HG02973 (cell line): ENCODE measurements around the gene ACOT9.
"Not testable (repeated sequence)": the region's sequence is repeated elsewhere in the genome, so short reads cannot be mapped to it uniquely, and the experiment has no call there.

ENCODE experiments used
- ATAC-seq: cut with Tn5 transposase; IDR thresholded peaks from one replicate; pipeline ENCODE4 v1.9.1; 2021; ENCODE audit warnings: moderate library complexity; ENCODE audit not compliant: unreplicated experiment

ACOT9 gene, protein sequence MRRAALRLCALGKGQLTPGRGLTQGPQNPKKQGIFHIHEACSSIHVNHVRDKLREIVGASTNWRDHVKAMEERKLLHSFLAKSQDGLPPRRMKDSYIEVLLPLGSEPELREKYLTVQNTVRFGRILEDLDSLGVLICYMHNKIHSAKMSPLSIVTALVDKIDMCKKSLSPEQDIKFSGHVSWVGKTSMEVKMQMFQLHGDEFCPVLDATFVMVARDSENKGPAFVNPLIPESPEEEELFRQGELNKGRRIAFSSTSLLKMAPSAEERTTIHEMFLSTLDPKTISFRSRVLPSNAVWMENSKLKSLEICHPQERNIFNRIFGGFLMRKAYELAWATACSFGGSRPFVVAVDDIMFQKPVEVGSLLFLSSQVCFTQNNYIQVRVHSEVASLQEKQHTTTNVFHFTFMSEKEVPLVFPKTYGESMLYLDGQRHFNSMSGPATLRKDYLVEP

DNA sequence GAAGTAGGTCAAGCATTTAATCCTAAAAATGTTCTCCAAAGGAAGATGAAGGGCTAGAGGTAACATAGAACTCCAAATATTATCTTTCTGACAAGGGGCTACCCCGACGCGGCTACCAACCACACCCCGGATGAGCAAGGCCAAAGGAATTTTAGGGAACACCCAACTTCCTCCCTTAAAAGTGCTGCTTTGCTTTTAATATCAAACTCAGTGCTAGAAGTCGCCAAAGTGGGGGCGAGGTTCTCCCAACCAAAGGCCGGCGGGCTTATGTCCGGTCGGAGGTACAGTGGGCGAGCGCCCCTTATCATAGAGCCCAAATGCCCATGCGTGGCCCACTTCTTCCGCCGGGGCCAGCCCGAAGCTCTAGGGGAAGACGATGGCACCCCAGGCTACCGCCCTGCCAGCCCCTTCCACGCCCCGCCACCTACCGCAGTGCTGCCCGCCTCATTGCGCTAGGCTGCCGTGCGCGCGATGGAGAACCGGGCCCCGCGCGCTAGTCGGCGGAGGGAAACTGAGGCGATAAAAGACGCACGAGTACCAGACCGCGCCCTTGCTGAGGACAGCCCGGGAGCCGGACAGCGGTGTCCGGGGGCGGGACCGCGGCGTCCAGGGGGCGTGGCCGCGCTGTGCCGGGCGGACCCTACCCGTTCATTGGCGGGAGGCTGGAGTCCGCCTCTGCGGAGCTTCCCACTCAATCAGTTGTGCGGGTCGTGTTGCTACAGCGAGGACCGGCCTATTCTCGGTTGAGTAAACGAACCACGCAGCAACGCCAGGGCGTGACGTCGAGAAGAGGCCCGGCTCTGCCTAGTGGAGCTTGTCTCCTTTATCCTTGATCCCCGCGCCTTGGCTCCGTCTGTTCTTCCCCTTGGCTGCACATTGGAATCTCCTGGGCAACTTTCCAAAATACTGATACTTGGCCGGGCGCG is at the start of gene ACOT9:
Gene ACOT9, minus strand, starts transcription at position 580 of the 926 bp plus-strand sequence. Its CDS starts 132 bp downstream, at position 448.
- peak; percentile 95 for ATAC-seq

GRCh38 chrX:23790155-23790497 is 47.0 kb upstream of the ACOT9 start:
- no peak for ATAC-seq

DNA sequence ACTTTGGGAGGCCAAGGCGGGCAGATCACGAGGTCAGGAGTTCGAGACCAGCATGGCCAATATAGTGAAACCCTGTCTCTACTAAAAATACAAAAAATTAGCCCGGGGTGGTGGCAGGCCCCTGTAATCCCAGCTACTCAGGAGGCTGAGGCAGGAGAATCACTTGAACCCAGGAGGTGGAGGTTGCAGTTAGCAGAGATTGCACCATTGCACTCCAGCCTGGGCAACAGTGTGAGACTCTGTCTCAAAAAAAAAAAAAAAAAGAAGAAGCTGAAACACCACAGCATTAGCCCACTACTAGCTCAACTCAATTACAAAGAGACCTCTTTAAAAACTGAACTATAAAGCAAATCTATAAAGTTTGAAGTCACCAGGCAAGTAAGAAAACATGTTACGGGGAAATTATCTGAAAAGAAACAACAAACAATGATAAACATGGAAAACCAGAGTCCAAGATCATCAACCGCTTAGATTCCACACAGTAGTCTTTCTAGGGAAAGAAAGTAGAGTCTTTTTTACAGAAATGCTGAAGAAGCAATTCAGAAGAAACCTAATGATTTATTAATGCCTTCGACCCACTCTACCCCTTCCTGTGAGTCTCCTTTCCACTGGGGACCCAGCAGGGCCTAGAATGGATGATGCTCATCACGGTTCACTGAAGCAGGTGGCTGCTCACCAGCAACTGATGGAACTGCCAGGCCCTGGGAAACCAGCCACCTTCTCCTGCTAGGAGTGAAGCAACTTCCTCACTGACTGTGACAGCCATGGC is 46.5 kb upstream of the ACOT9 start:
- no peak for ATAC-seq

GRCh38 chrX:23788946-23789345 is 45.9 kb upstream of the ACOT9 start:
- ATAC-seq = no peak

- ATAC-seq = peak; percentile 54
Observed at GRCh38 chrX:23788521-23788920, 45.4 kb upstream of the ACOT9 start.

- no peak for ATAC-seq
Observed at GRCh38 chrX:23787745-23788118, 44.7 kb upstream of the ACOT9 start.

DNA sequence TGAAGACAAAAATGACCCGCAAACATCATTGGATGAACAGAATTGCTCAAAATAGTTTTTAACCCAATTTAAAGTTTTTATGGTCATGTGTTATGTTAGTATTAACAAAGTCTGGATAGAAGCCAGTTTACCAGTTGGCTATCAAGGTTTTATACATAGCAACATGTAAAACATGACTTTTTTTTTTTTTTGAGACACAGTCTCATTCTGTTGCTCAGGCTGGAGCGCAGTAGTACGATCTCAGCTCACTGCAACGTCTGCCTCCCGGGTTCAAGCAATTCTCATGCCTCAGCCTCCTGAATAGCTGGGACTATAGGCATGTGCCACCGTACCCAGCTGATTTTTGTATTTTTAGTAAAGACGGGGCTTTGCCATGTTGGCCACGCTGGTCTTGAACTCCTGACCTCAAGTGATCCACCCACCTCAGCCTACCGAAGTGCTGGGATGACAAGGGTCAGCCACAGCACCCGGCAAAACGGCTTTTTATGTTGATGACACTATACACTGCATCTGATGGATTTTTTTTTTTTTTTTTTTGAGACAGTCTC is 43.3 kb upstream of the ACOT9 start:
- ATAC-seq = no peak

DNA sequence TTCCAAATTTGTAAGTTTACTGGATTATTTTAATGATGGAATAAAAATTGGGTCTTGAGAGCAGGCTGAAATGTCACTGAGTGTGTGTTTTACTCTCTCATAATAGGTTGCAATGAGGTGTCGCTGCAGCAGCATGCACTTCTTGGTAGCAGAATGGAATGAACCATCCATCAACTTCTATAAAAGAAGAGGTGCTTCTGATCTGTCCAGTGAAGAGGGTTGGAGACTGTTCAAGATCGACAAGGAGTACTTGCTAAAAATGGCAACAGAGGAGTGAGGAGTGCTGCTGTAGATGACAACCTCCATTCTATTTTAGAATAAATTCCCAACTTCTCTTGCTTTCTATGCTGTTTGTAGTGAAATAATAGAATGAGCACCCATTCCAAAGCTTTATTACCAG is 42.5 kb upstream of the ACOT9 start:
- ATAC-seq = no peak

DNA sequence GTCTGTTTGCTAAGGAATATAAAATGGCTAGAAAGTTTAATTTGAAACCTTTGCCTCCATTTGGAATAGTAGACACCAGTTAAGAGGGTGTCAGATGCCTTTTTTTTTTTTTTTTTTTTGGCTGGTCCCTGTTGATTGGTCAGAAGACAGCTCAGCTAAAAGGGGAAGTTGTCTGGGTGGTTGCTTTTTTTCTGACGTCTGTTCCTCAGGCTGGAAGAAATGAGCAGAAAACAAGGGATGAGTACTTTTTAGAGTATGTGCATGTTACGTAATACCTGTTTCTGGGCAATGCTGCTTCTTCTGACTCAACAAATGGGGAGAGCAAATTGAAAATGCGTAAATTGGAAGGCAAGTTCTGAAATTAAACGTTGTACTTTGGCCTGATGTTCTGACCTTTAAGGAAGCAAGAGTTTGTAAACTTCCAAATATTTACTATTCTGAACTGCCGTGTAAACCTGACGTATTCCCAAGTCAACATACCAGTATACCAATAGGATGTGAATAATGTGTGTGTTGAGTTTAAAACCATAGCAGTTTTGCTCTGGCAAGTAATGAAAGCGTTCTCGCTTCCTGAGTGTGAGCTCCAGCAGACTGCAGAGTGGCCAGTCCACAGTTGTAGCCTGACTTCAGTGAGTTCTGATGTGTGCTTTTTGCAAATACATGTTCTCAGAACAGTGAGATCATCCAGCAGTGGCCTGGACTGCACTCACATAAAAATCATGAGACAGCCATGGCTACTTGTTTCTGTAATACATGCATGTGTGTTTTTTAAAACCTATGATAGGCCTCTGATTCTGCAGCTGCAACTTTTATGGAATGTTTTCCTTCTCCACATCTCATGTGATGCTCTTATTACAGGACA is 41.6 kb upstream of the ACOT9 start:
- ATAC-seq = no peak

- no peak for ATAC-seq
Observed at GRCh38 chrX:23783589-23784469, 40.8 kb upstream of the ACOT9 start.

DNA sequence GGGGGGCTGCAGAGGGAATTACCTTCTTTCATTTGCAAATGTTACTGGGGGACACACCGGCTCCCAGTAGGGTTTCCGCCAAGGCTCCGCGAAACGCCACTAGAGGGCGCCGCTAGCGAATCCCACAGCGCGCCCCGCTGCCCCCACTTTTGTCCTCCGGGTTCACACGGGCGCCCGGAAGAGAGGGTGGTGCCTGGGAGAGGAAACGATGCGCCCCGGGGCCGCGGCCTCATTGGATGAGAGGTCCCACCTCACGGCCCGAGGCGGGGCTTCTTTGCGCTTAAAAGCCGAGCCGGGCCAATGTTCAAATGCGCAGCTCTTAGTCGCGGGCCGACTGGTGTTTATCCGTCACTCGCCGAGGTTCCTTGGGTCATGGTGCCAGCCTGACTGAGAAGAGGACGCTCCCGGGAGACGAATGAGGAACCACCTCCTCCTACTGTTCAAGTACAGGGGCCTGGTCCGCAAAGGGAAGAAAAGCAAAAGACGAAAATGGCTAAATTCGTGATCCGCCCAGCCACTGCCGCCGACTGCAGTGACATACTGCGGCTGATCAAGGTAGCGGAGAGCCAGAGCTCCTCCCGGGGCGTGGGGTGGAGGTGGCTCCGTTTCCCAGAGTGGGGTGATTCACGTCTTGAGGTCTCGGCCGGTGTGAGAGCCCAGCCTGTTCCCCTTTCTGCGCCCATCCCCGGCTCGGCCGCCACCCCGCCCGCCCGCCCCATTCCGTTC is 40.0 kb upstream of the ACOT9 start, which contains the start of gene SAT1:
Gene SAT1, plus strand, starts transcription at position 311 of the 726 bp plus-strand sequence. Its CDS starts 179 bp downstream, at position 490.
- peak; percentile 86 for ATAC-seq

DNA sequence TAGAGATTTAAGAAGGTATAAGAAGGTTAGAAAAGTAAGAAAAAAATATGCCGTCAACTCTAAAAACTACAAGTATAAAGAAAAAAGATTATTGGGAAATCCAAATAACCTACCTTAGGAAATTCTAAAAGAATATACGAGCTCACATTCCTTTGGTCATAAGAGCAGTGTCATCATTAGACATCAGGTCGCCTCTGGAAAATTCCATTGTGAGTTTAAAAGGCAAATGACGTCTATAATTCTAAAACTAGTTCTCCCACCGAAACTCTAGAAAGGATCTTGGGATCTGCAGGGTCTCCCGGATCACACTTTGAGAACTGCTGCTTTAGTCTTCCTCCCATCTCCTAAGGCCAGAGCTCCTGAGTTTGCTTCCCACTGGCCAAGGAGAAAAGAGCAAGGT is 39.4 kb upstream of the ACOT9 start:
- ATAC-seq = no peak

GRCh38 chrX:23779025-23779424 is 35.9 kb upstream of the ACOT9 start:
- no peak for ATAC-seq

DNA sequence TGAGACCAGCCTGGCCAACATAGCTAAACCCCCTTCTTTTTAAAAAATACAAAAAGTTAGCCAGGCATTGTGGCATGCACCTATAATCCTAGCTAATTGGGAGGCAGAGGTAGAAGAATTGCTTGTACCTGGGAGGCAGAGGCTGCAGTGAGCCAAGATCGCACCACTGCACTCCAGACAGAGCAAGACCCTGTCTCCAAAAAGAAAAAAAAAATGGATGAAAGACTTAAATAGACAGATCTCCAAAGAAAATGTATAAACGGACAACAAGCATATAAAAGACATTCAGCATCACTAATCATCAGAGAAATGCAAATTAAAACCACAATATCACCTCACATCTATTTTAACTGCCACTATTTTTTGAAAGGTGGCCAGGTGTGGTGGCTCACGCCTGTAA is 33.3 kb upstream of the ACOT9 start:
- ATAC-seq = no peak

- peak; percentile 91 for ATAC-seq
Observed at GRCh38 chrX:23773601-23774175, 30.6 kb upstream of the ACOT9 start.

DNA sequence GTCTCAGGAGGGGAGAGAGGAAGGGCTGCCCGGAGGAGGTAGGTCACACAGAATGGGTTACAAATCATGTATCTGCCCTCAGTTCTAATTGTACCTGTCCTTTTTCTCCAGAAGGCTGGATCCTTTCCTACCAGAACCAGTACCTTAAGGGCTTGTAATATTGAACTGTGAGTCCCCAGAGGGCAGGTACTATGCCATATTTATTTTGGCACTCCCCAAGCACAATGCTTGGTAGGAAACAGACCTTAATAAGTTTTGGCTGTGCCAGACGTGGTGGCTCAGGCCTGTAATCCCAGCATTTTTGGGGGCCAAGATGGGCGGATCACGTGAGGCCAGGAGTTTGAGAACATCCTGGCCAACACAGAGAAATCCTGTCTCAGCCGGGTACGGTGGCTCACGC is 28.0 kb upstream of the ACOT9 start:
- ATAC-seq = not testable (repeated sequence)

- no peak for ATAC-seq
Observed at GRCh38 chrX:23770142-23770541, 27.1 kb upstream of the ACOT9 start.
